ENCODE results near the gene ABCB8. TPM values are rescaled to one million over a fixed set of nuclear protein-coding genes. Genes with fewer than 3 reads are reported as not detected.
"Not testable (repeated sequence)": the region's sequence is repeated elsewhere in the genome, so short reads cannot be mapped to it uniquely, and the experiment has no call there.

ABCB8 gene
- total RNA-seq, 2 donors from 2014 or later: 46.6 to 49.6 TPM

GRCh38 chr7:151001546-151001945, 26.7 kb upstream of the ABCB8 start:
- no peak for ATAC-seq (replicated peaks in 1 of 2)
- H3K4me1 Mint-ChIP-seq (ENCODE audit: low read depth): peaks cover 8% of the 10 kb centered on the region
- no peaks in the 10 kb centered on the region for H3K27me3 Mint-ChIP-seq (ENCODE audit: low read depth)
- no peaks in the 10 kb centered on the region for H3K9me3 Mint-ChIP-seq
- no peak overlapping the region for H3K4me3 Mint-ChIP-seq
- H3K27ac Mint-ChIP-seq: no peak overlapping the region
- H3K36me3 Mint-ChIP-seq (ENCODE audit: insufficient read depth in 2 of 2): no peaks in the 10 kb centered on the region
- DNase-seq: no peak

- Mint-ChIP-seq H3K9me3 (no peaks in the 10 kb centered on the region), H3K27me3 (ENCODE audit: low read depth) (no peaks in the 10 kb centered on the region), H3K27ac (no peak overlapping the region), H3K36me3 (ENCODE audit: insufficient read depth in 2 of 2) (no peaks in the 10 kb centered on the region), H3K4me1 (ENCODE audit: low read depth) (peaks cover 15% of the 10 kb centered on the region), H3K4me3 (no peak overlapping the region)
- ATAC-seq (replicated peaks in 1 of 2): no peak
- DNase-seq: no peak
Observed at GRCh38 chr7:151003572-151003971, 24.7 kb upstream of the ABCB8 start.

GRCh38 chr7:151005566-151005965, 22.7 kb upstream of the ABCB8 start:
- peaks cover 22% of the 10 kb centered on the region for H3K4me1 Mint-ChIP-seq (ENCODE audit: low read depth)
- no peaks in the 10 kb centered on the region for H3K27me3 Mint-ChIP-seq (ENCODE audit: low read depth)
- DNase-seq (no peak), ATAC-seq (replicated peaks in 1 of 2) (no peak)
- no peaks in the 10 kb centered on the region for H3K9me3 Mint-ChIP-seq
- no peak overlapping the region for H3K27ac Mint-ChIP-seq
- H3K36me3 Mint-ChIP-seq (ENCODE audit: insufficient read depth in 2 of 2): no peaks in the 10 kb centered on the region
- no peak overlapping the region for H3K4me3 Mint-ChIP-seq

- DNase-seq: no peak
- Mint-ChIP-seq H3K27me3 (ENCODE audit: low read depth) (no peaks in the 10 kb centered on the region), H3K9me3 (no peaks in the 10 kb centered on the region), H3K27ac (no peak overlapping the region), H3K4me1 (ENCODE audit: low read depth) (peaks cover 34% of the 10 kb centered on the region), H3K4me3 (no peak overlapping the region), H3K36me3 (ENCODE audit: insufficient read depth in 2 of 2) (no peaks in the 10 kb centered on the region)
- no peak for ATAC-seq (replicated peaks in 1 of 2)
Observed at GRCh38 chr7:151006590-151007300, 21.5 kb upstream of the ABCB8 start.

GRCh38 chr7:151007469-151007898, 20.8 kb upstream of the ABCB8 start:
- ATAC-seq (replicated peaks in 1 of 2): peak in 1 of 2 donors; percentile 8
- H3K4me1 Mint-ChIP-seq (ENCODE audit: low read depth): peaks cover 42% of the 10 kb centered on the region
- H3K36me3 Mint-ChIP-seq (ENCODE audit: insufficient read depth in 2 of 2): no peaks in the 10 kb centered on the region
- no peak overlapping the region for H3K27ac Mint-ChIP-seq
- DNase-seq: no peak
- no peaks in the 10 kb centered on the region for H3K9me3 Mint-ChIP-seq
- H3K4me3 Mint-ChIP-seq: peak overlapping the region; percentile 72 to 83
- H3K27me3 Mint-ChIP-seq (ENCODE audit: low read depth): no peaks in the 10 kb centered on the region

GRCh38 chr7:151008143-151008510, 20.1 kb upstream of the ABCB8 start:
- Mint-ChIP-seq H3K4me3 (peak overlapping the region; percentile 72 to 83), H3K36me3 (ENCODE audit: insufficient read depth in 2 of 2) (no peaks in the 10 kb centered on the region), H3K27ac (peak overlapping the region; percentile 55), H3K27me3 (ENCODE audit: low read depth) (no peaks in the 10 kb centered on the region), H3K4me1 (ENCODE audit: low read depth) (peaks cover 48% of the 10 kb centered on the region), H3K9me3 (no peaks in the 10 kb centered on the region)
- ATAC-seq (replicated peaks in 1 of 2): peak; percentile 16 to 29
- no peak for DNase-seq

GRCh38 chr7:151008511-151009323, 19.5 kb upstream of the ABCB8 start:
- peaks cover 48% of the 10 kb centered on the region for H3K4me1 Mint-ChIP-seq (ENCODE audit: low read depth)
- H3K9me3 Mint-ChIP-seq: no peaks in the 10 kb centered on the region
- peak overlapping the region; percentile 55 for H3K27ac Mint-ChIP-seq
- DNase-seq (peak; percentile 80 to 88), ATAC-seq (replicated peaks in 1 of 2) (peak; percentile 59 to 80)
- peak overlapping the region; percentile 72 to 83 for H3K4me3 Mint-ChIP-seq
- no peaks in the 10 kb centered on the region for H3K27me3 Mint-ChIP-seq (ENCODE audit: low read depth)
- H3K36me3 Mint-ChIP-seq (ENCODE audit: insufficient read depth in 2 of 2): no peaks in the 10 kb centered on the region

GRCh38 chr7:151009327-151010036, 18.8 kb upstream of the ABCB8 start:
- DNase-seq (no peak), ATAC-seq (replicated peaks in 1 of 2) (no peak)
- no peak overlapping the region for H3K27ac Mint-ChIP-seq
- no peaks in the 10 kb centered on the region for H3K9me3 Mint-ChIP-seq
- peak overlapping the region in 1 of 2 donors; percentile 83 for H3K4me3 Mint-ChIP-seq
- H3K4me1 Mint-ChIP-seq (ENCODE audit: low read depth): peaks cover 54% of the 10 kb centered on the region
- no peaks in the 10 kb centered on the region for H3K27me3 Mint-ChIP-seq (ENCODE audit: low read depth)
- H3K36me3 Mint-ChIP-seq (ENCODE audit: insufficient read depth in 2 of 2): peaks cover 0 to 2% of the 10 kb centered on the region in 2 donors

GRCh38 chr7:151010037-151010306, 18.3 kb upstream of the ABCB8 start:
- Mint-ChIP-seq H3K4me3 (peak overlapping the region; percentile 65 to 70), H3K4me1 (ENCODE audit: low read depth) (peaks cover 59% of the 10 kb centered on the region), H3K36me3 (ENCODE audit: insufficient read depth in 2 of 2) (peaks cover 0 to 2% of the 10 kb centered on the region in 2 donors), H3K27me3 (ENCODE audit: low read depth) (no peaks in the 10 kb centered on the region), H3K27ac (no peak overlapping the region), H3K9me3 (no peaks in the 10 kb centered on the region)
- no peak for ATAC-seq (replicated peaks in 1 of 2)
- no peak for DNase-seq

- Mint-ChIP-seq H3K27me3 (ENCODE audit: low read depth) (no peaks in the 10 kb centered on the region), H3K4me3 (peak overlapping the region; percentile 65 to 70), H3K36me3 (ENCODE audit: insufficient read depth in 2 of 2) (peaks cover 0 to 2% of the 10 kb centered on the region in 2 donors), H3K9me3 (no peaks in the 10 kb centered on the region), H3K4me1 (ENCODE audit: low read depth) (peaks cover 64% of the 10 kb centered on the region), H3K27ac (peak overlapping the region; percentile 75)
- ATAC-seq (replicated peaks in 1 of 2) (peak; percentile 3 to 25), DNase-seq (peak; percentile 39 to 45)
Observed at GRCh38 chr7:151010307-151011096, 17.7 kb upstream of the ABCB8 start.

GRCh38 chr7:151011097-151011409, 17.2 kb upstream of the ABCB8 start:
- peaks cover 68% of the 10 kb centered on the region for H3K4me1 Mint-ChIP-seq (ENCODE audit: low read depth)
- H3K27me3 Mint-ChIP-seq (ENCODE audit: low read depth): no peaks in the 10 kb centered on the region
- DNase-seq: no peak
- peak overlapping the region; percentile 65 to 70 for H3K4me3 Mint-ChIP-seq
- H3K9me3 Mint-ChIP-seq: no peaks in the 10 kb centered on the region
- peak overlapping the region; percentile 75 for H3K27ac Mint-ChIP-seq
- H3K36me3 Mint-ChIP-seq (ENCODE audit: insufficient read depth in 2 of 2): peaks cover 0 to 2% of the 10 kb centered on the region in 2 donors
- ATAC-seq (replicated peaks in 1 of 2): no peak

GRCh38 chr7:151011616-151012015, 16.6 kb upstream of the ABCB8 start:
- not testable (repeated sequence) for H3K9me3 Mint-ChIP-seq; ATAC-seq (replicated peaks in 1 of 2); DNase-seq; H3K27me3 Mint-ChIP-seq (ENCODE audit: low read depth); H3K36me3 Mint-ChIP-seq (ENCODE audit: insufficient read depth in 2 of 2)
- Mint-ChIP-seq H3K4me3 (peak overlapping the region; percentile 51 to 52), H3K27ac (peak overlapping the region; percentile 71), H3K4me1 (ENCODE audit: low read depth) (peaks cover 74% of the 10 kb centered on the region)
